GM18909 (cell line): ENCODE results near the gene BBOX1.
"Not testable (repeated sequence)": the region's sequence is repeated elsewhere in the genome, so short reads cannot be mapped to it uniquely, and the experiment has no call there.

Experiments
- ATAC-seq: cut with Tn5 transposase; IDR thresholded peaks from one replicate; pipeline ENCODE4 v1.9.1; 2021; ENCODE audit warnings: mild to moderate bottlenecking; ENCODE audit not compliant: unreplicated experiment, poor library complexity

BBOX1 gene

DNA sequence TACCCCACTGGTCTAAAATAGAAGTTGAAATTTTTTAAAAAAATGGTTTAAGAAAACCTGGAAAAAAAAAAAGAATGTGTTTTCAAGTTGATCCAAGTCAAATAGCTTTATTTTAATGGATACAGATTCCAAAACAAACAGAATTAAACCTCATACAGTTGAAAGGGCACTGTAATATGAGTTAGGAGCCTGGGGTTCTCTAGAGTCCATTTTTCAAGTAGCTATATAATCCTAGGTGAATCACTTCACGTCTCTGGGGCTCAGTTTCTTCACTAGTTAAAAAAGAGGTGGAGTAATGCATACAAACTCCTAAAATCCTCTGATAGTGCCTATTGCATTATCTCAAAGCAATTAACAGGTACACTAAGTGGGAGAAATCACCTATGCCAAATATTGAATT lies 132.9 kb downstream of the BBOX1 start:
- no peak for ATAC-seq

- ATAC-seq, result no peak
These were observed 133.4 kb downstream of the BBOX1 start for GRCh38 chr11:27174021-27174420.

GRCh38 chr11:27174672-27175210 lies 134.1 kb downstream of the BBOX1 start:
- no peak for ATAC-seq

DNA sequence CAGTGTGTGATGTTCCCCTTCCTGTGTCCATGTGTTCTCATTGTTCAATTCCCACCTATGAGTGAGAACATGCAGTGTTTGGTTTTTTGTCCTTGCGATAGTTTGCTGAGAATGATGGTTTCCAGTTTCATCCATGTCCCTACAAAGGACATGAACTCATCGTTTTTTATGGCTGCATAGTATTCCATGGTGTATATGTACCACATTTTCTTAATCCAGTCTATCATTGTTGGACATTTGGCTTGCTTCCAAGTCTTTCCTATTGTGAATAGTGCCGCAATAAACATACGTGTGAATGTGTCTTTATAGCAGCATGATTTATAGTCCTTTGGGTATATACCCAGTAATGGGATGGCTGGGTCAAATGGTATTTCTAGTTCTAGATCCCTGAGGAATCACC lies 134.9 kb downstream of the BBOX1 start:
- not testable (repeated sequence) for ATAC-seq
